MM.1S (cell line): ENCODE data around the gene PTK7.

Experiments used
- DNase-seq: peaks from one replicate; pipeline ENCODE4 v3.0.0-alpha.2; 2015
- H2AFZ ChIP-seq: fragments of 300-600 bp; sonication (generic); 2 replicates; pipeline ENCODE4 v1.6.0; 2016; ENCODE audit warnings: antibody characterized with exemption, low read length
- H3F3A ChIP-seq: fragments of 300-600 bp; sonication (generic); 2 replicates; pipeline ENCODE4 v1.6.1; 2016; ENCODE audit warnings: mild to moderate bottlenecking, antibody characterized with exemption, low read length, moderate library complexity, mixed read lengths; ENCODE audit not compliant: insufficient read depth
- H3K27ac ChIP-seq: fragments of 300-600 bp; sonication (generic); 2 replicates; pipeline ENCODE4 v1.5.1; 2016; ENCODE audit warnings: mild to moderate bottlenecking, low read length
- H3K27me3 ChIP-seq: fragments of 300-600 bp; sonication (generic); replicated peaks from 2 replicates; pipeline ENCODE4 v1.6.0; 2016; ENCODE audit warnings: low read length; ENCODE audit not compliant: insufficient read depth
- H3K36me3 ChIP-seq: fragments of 300-600 bp; sonication (generic); replicated peaks from 2 replicates; pipeline ENCODE4 v1.6.1; 2016; ENCODE audit warnings: mild to moderate bottlenecking, low read length, mixed read lengths; ENCODE audit not compliant: insufficient read depth
- H3K4me1 ChIP-seq: fragments of 300-600 bp; sonication (generic); 2 replicates; pipeline ENCODE4 v1.6.1; 2016; ENCODE audit warnings: low read length, mixed read lengths
- H3K4me2 ChIP-seq: fragments of 300-600 bp; sonication (generic); 2 replicates; pipeline ENCODE4 v1.6.0; 2016; ENCODE audit warnings: low read depth, low read length
- H3K4me3 ChIP-seq: fragments of 300-600 bp; sonication (generic); 2 replicates; pipeline ENCODE4 v1.5.1; 2016; ENCODE audit warnings: low read length, mixed read lengths
- H3K79me2 ChIP-seq: fragments of 300-600 bp; sonication (generic); 2 replicates; pipeline ENCODE4 v1.6.1; 2016; ENCODE audit warnings: mixed run types, low read length, mixed read lengths
- H3K9ac ChIP-seq: fragments of 300-600 bp; sonication (generic); 2 replicates; pipeline ENCODE4 v1.6.1; 2016; ENCODE audit warnings: low read length, mixed read lengths
- H3K9me2 ChIP-seq: fragments of 300-600 bp; sonication (generic); replicated peaks from 2 replicates; pipeline ENCODE4 v1.6.1; 2016; ENCODE audit warnings: mild to moderate bottlenecking, low read length, mixed read lengths; ENCODE audit not compliant: insufficient read depth
- H3K9me3 ChIP-seq: fragments of 300-600 bp; sonication (generic); replicated peaks from 2 replicates; pipeline ENCODE4 v1.6.1; 2016; ENCODE audit warnings: mild to moderate bottlenecking, low read length, mixed read lengths; ENCODE audit not compliant: insufficient read depth
- H4K20me1 ChIP-seq: fragments of 300-600 bp; sonication (generic); 2 replicates; pipeline ENCODE4 v1.6.1; 2016; ENCODE audit warnings: mild to moderate bottlenecking, low read length, moderate library complexity, mixed read lengths; ENCODE audit not compliant: insufficient read depth
- EZH2 ChIP-seq: fragments of 300-600 bp; sonication (generic); optimal IDR thresholded peaks from 2 replicates; pipeline ENCODE3; 2017; ENCODE audit warnings: low read depth, mild to moderate bottlenecking, antibody characterized with exemption, low read length, mixed read lengths
- EZH2phosphoT487 ChIP-seq: fragments of 300-600 bp; sonication (generic); IDR thresholded peaks from 2 replicates; pipeline ENCODE4 v1.6.1; 2018; ENCODE audit warnings: antibody characterized with exemption, low read length
- TF ChIP-seq, protein P1 (sequence below): fragments of 300-600 bp; sonication (generic); IDR thresholded peaks from 2 replicates; pipeline ENCODE4 v1.5.1; 2016; ENCODE audit warnings: antibody characterized with exemption, low read length, mixed read lengths

Gene PTK7

DNA sequence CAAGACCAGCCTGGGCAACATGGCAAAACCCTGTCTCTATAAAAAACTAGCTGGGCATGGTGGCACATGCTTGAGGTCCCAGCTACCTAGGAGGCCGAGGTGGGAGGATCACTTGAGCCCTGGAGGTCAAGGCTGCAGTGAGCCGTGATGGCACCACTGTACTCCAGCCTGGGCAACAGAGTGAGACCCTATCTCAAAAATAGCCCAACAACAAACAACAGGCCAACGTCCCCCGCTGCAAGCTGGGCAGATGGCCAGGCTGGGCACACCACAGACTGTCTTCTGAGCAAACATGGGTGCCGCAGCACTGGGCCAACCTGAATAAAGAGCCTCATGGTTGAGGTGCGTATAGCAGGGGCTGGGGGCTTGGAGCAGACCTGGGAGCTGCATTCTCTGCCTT is 48.4 kb downstream of the PTK7 start:
- Histone ChIP-seq H3K4me2 (no peak overlapping the region), H3K79me2 (no peaks in the 10 kb centered on the region)
- no peak for DNase-seq

DNA sequence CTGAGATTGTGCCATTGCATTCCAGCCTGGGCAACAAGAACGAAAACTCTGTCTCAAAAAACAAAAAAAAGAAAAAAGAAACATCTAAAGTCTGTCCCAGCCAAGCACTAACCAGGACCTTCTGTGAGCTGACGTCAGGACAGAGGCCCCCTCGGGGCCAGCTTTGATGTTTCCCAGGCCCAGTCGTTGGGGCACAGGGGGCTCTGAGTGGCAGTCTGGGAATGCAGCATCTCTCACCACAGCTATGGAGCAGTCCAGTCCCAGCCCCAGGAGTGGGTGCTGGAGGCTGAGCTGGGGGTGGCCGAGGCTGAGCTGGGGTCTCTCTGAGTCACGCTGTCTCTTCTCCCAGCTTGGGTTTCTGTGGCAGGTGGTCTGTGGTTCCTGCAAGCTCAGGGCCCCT is 49.0 kb downstream of the PTK7 start:
- TF ChIP-seq, protein P1, sequence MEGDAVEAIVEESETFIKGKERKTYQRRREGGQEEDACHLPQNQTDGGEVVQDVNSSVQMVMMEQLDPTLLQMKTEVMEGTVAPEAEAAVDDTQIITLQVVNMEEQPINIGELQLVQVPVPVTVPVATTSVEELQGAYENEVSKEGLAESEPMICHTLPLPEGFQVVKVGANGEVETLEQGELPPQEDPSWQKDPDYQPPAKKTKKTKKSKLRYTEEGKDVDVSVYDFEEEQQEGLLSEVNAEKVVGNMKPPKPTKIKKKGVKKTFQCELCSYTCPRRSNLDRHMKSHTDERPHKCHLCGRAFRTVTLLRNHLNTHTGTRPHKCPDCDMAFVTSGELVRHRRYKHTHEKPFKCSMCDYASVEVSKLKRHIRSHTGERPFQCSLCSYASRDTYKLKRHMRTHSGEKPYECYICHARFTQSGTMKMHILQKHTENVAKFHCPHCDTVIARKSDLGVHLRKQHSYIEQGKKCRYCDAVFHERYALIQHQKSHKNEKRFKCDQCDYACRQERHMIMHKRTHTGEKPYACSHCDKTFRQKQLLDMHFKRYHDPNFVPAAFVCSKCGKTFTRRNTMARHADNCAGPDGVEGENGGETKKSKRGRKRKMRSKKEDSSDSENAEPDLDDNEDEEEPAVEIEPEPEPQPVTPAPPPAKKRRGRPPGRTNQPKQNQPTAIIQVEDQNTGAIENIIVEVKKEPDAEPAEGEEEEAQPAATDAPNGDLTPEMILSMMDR, result no peak
- TF ChIP-seq EZH2phosphoT487 (no peak), EZH2 (no peak)

More for the DNA sequence above, 48.4 kb downstream of the PTK7 start:
- no peaks in the 10 kb centered on the region for H4K20me1 ChIP-seq
- H3F3A ChIP-seq, result no peaks in the 10 kb centered on the region
- no peak overlapping the region for H2AFZ ChIP-seq
- H3K4me1 ChIP-seq, result no peaks in the 10 kb centered on the region
- H3K36me3 ChIP-seq, result no peaks in the 10 kb centered on the region
- H3K9ac ChIP-seq, result no peak overlapping the region
- peaks cover 14% of the 10 kb centered on the region for H3K27me3 ChIP-seq
- H3K27ac ChIP-seq, result no peak overlapping the region
- TF ChIP-seq EZH2 (no peak), EZH2phosphoT487 (no peak)
- TF ChIP-seq, protein P1, result no peak
- H3K4me3 ChIP-seq, result no peak overlapping the region
- no peaks in the 10 kb centered on the region for H3K9me3 ChIP-seq
- H3K9me2 ChIP-seq, result no peaks in the 10 kb centered on the region

DNA sequence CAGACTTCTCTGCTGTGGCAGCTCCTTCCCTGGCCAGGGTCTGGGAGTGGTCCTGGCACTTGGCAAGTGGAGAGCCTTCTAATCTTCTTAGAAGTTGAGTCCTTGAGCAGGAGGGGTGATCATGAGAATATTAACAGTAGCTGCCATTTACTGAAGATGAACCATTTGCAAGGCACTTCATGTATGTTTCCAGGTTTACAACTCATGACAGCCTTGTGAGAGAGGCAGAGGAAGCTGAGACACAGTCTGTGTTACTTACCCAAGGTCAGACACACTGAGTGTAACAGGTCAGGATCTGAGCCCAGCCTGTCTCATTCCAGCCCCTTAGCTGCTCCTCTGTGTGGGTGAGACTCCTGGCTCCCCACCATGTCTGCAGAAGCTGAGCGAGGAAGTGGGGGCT is 49.4 kb downstream of the PTK7 start:
- Histone ChIP-seq H2AFZ (no peak overlapping the region), H3F3A (no peaks in the 10 kb centered on the region), H3K36me3 (no peaks in the 10 kb centered on the region), H4K20me1 (no peaks in the 10 kb centered on the region), H3K9me3 (no peaks in the 10 kb centered on the region), H3K4me3 (no peak overlapping the region), H3K27me3 (peaks cover 15% of the 10 kb centered on the region), H3K79me2 (no peaks in the 10 kb centered on the region), H3K4me2 (no peak overlapping the region), H3K9me2 (no peaks in the 10 kb centered on the region), H3K9ac (no peak overlapping the region), H3K27ac (no peak overlapping the region), H3K4me1 (no peaks in the 10 kb centered on the region)
- DNase-seq, result no peak
- no peak for TF ChIP-seq EZH2
- TF ChIP-seq EZH2phosphoT487, result no peak
- TF ChIP-seq, protein P1, result no peak

More for the DNA sequence above, 49.0 kb downstream of the PTK7 start:
- H3K9me2 ChIP-seq, result no peaks in the 10 kb centered on the region
- no peak overlapping the region for H2AFZ ChIP-seq
- H3K27me3 ChIP-seq, result peaks cover 15% of the 10 kb centered on the region
- no peak for DNase-seq
- no peak overlapping the region for H3K27ac ChIP-seq
- H3K9ac ChIP-seq, result no peak overlapping the region
- H3K36me3 ChIP-seq, result no peaks in the 10 kb centered on the region
- no peak overlapping the region for H3K4me2 ChIP-seq
- no peaks in the 10 kb centered on the region for H3K79me2 ChIP-seq
- no peaks in the 10 kb centered on the region for H3F3A ChIP-seq
- H3K9me3 ChIP-seq, result no peaks in the 10 kb centered on the region
- no peak overlapping the region for H3K4me3 ChIP-seq
- H4K20me1 ChIP-seq, result no peaks in the 10 kb centered on the region
- no peaks in the 10 kb centered on the region for H3K4me1 ChIP-seq
